Gastrocnemius medialis (tissue), 4 donors: ENCODE data around the gene NAV2.

Experiments
- CTCF ChIP-seq, 5 experiments: fragments of 450-650 bp in 3 of 5; fragments of 200-600 bp in 2 of 5; sonication (generic) in 2 of 5; IDR thresholded peaks in 4 of 5; conservative IDR thresholded peaks in 1 of 5; 1 replicate in 4 of 5; 2 replicates in 1 of 5; pipeline ENCODE4 v1.5.1; 2016 to 2019; ENCODE audit warnings: antibody characterized with exemption in 5 of 5, mild to moderate bottlenecking in 3 of 5, moderate library complexity in 3 of 5
- POLR2A ChIP-seq, 2 donors: fragments of 450-650 bp; IDR thresholded peaks; one replicate each; pipeline ENCODE4 v1.6.1; 2017; ENCODE audit warnings: antibody characterized with exemption in 2 of 2, mild to moderate bottlenecking in 2 of 2, moderate library complexity in 2 of 2

GRCh38 chr11:19962053-19962800 lies 249.6 kb downstream of the NAV2 start:
- TF ChIP-seq CTCF (IDR thresholded peaks at IDR 0.05 in 4 of 5, conservative IDR thresholded peaks at IDR 0.05 in 1 of 5) (no peak), POLR2A (IDR thresholded peaks at IDR 0.05) (no peak)
